DOHH2 (cell line): ENCODE measurements around the gene STK32C.

Experiments used
- H3F3A ChIP-seq: fragments of 200-600 bp; sonication (generic), shearing (Covaris generic); 2 replicates; pipeline ENCODE4 v1.6.0; 2016; ENCODE audit warnings: antibody characterized with exemption, mild to moderate bottlenecking; ENCODE audit not compliant: control insufficient read depth, insufficient read depth
- H3K27ac ChIP-seq: fragments of 200-600 bp; sonication (generic); 2 replicates; pipeline ENCODE4 v1.5.1; 2014; ENCODE audit warnings: low read depth, mild to moderate bottlenecking, low read length, moderate library complexity
- H3K27me3 ChIP-seq: fragments of 200-600 bp; sonication (generic); 2 replicates; pipeline ENCODE4 v1.6.1; 2014; ENCODE audit warnings: mild to moderate bottlenecking, low read length, mixed read lengths; ENCODE audit not compliant: control insufficient read depth
- H3K36me3 ChIP-seq: fragments of 200-600 bp; sonication (generic); 2 replicates; pipeline ENCODE4 v1.6.1; 2014; ENCODE audit warnings: mild to moderate bottlenecking, low read length, moderate library complexity, mixed read lengths; ENCODE audit not compliant: control insufficient read depth
- H3K4me1 ChIP-seq: fragments of 200-600 bp; sonication (generic); 2 replicates; pipeline ENCODE4 v1.6.1; 2014; ENCODE audit warnings: mild to moderate bottlenecking, low read length, mixed read lengths; ENCODE audit not compliant: control insufficient read depth
- H3K4me2 ChIP-seq: fragments of 200-600 bp; sonication (generic); 2 replicates; pipeline ENCODE4 v1.6.0; 2014; ENCODE audit warnings: mild to moderate bottlenecking, low read length, moderate library complexity
- H3K4me3 ChIP-seq: fragments of 200-600 bp; sonication (generic); 2 replicates; pipeline ENCODE4 v1.5.1; 2014; ENCODE audit warnings: mild to moderate bottlenecking, low read length, mixed read lengths
- H3K79me2 ChIP-seq: fragments of 200-600 bp; sonication (generic); 2 replicates; pipeline ENCODE4 v1.6.1; 2014; ENCODE audit warnings: mild to moderate bottlenecking, low read length, mixed read lengths; ENCODE audit not compliant: control insufficient read depth
- H3K9me2 ChIP-seq: fragments of 200-600 bp; sonication (generic); replicated peaks from 2 replicates; pipeline ENCODE4 v1.6.1; 2014; ENCODE audit warnings: mild to moderate bottlenecking, low read length, mixed read lengths; ENCODE audit not compliant: control insufficient read depth
- H3K9me3 ChIP-seq: fragments of 200-600 bp; sonication (generic); 2 replicates; pipeline ENCODE4 v1.6.1; 2014; ENCODE audit warnings: antibody characterized with exemption, low read length, mixed read lengths; ENCODE audit not compliant: control insufficient read depth, insufficient read depth
- H4K20me1 ChIP-seq: fragments of 200-600 bp; sonication (generic); 2 replicates; pipeline ENCODE4 v1.6.0; 2014; ENCODE audit warnings: low read depth, mild to moderate bottlenecking, antibody characterized with exemption, low read length, moderate library complexity; ENCODE audit not compliant: control insufficient read depth, insufficient read depth
- EZH2phosphoT487 ChIP-seq: fragments of 200-600 bp; sonication (generic); IDR thresholded peaks from 2 replicates; pipeline ENCODE4 v1.6.1; 2017; ENCODE audit warnings: borderline replicate concordance, mild to moderate bottlenecking, antibody characterized with exemption, low read length, moderate library complexity, mixed read lengths
- TF ChIP-seq, protein P1 (sequence below): fragments of 200-600 bp; sonication (generic); IDR thresholded peaks from one replicate; pipeline ENCODE4 v1.5.1; 2014; ENCODE audit warnings: antibody characterized with exemption, mild to moderate bottlenecking, low read depth, low read length; ENCODE audit not compliant: poor library complexity, severe bottlenecking

STK32C gene

DNA sequence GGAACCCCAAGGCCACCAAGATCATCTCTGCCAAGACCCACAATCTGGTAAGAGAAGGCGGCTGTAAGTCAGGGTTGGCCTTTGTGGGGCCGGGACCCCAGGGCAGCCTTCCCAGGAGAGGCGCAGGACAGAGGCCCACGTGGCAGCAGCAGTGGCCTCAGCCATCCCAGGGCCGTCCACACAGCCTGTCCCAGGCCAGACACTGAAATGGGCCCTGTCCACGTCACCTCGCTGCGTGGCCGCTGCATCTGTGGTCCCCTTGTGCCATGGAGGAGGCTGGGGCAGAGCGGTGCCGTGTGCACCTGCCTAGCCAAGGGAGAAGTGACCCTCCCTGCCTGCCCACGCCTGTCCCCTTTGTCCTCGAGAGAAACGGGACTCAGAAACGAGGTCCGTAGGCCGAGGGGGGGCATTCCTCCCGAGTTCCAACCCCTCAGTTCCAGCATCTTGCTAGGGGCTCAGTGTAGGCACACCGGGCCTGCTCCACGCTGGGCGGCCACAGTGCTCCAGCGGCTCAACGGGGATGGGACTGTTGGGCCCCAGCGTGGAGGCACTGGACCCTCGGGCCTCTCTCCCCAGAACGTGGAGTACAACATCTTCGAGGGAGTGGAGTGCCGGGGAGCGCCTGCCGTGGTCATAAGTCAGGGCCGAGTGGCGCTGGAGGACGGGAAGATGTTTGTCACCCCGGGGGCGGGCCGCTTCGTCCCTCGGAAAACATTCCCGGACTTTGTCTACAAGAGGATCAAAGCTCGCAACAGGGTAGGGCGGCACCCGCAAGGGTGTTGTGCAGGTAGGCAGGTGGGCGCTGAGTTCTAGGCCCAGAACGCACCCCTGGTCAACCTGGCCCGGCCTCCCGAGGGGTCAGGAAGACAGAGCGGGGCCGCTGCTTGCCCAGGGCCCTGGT, 105.4 kb downstream of the STK32C start:
- Histone ChIP-seq H3K79me2 (no peaks in the 10 kb centered on the region), H3K36me3 (no peaks in the 10 kb centered on the region), H3K27ac (no peak overlapping the region), H3K9me2 (no peaks in the 10 kb centered on the region), H3K9me3 (no peaks in the 10 kb centered on the region), H3F3A (no peaks in the 10 kb centered on the region), H3K27me3 (no peaks in the 10 kb centered on the region), H4K20me1 (no peaks in the 10 kb centered on the region), H3K4me2 (no peak overlapping the region), H3K4me1 (no peaks in the 10 kb centered on the region), H3K4me3 (no peak overlapping the region)
- TF ChIP-seq, protein P1, sequence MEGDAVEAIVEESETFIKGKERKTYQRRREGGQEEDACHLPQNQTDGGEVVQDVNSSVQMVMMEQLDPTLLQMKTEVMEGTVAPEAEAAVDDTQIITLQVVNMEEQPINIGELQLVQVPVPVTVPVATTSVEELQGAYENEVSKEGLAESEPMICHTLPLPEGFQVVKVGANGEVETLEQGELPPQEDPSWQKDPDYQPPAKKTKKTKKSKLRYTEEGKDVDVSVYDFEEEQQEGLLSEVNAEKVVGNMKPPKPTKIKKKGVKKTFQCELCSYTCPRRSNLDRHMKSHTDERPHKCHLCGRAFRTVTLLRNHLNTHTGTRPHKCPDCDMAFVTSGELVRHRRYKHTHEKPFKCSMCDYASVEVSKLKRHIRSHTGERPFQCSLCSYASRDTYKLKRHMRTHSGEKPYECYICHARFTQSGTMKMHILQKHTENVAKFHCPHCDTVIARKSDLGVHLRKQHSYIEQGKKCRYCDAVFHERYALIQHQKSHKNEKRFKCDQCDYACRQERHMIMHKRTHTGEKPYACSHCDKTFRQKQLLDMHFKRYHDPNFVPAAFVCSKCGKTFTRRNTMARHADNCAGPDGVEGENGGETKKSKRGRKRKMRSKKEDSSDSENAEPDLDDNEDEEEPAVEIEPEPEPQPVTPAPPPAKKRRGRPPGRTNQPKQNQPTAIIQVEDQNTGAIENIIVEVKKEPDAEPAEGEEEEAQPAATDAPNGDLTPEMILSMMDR: no peak
- no peak for TF ChIP-seq EZH2phosphoT487

DNA sequence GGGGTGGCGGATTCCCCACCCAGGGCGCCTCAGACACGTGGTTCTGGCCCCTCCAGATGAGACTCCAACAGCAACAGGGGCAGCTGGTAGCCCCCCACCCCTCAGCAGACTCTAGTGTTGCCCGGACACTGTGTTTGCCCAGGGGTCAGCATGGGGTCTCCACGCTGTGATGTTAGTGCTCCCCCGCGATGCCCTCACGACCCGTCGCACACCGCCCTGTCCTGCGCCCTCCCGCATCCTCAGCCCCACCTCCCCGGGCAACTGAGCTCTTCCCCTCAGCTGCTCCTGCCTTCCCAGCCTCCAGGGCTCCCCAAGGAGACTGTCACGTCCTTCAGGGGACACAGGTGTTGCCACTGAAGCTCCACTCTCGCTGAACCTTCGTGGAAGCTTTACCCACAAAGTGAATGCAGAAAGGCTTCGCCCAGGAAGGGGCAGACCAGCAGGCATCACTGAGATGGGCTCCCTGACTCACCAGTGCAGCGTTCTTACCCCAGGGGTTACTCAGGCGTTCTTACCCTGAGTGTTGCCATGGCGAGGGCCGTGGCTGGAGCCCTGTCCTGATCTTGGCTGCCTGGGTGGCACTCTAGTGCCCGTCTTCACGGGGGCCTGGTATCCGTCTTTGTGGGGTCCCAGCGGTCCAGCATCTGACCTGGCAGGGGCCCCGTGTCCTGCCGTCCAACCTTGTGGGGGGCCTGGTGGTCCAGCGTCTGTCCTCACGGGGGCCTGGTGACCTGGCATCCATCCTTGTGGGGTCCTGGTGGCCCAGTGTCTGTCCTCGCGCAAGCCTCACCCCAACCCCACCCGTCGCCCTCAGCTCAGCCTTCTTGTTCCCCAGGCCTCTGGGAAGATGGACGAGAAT, 106.4 kb downstream of the STK32C start:
- no peaks in the 10 kb centered on the region for H3K36me3 ChIP-seq
- TF ChIP-seq, protein P1: no peak
- TF ChIP-seq EZH2phosphoT487: no peak
- H3K4me2 ChIP-seq: no peak overlapping the region

DNA sequence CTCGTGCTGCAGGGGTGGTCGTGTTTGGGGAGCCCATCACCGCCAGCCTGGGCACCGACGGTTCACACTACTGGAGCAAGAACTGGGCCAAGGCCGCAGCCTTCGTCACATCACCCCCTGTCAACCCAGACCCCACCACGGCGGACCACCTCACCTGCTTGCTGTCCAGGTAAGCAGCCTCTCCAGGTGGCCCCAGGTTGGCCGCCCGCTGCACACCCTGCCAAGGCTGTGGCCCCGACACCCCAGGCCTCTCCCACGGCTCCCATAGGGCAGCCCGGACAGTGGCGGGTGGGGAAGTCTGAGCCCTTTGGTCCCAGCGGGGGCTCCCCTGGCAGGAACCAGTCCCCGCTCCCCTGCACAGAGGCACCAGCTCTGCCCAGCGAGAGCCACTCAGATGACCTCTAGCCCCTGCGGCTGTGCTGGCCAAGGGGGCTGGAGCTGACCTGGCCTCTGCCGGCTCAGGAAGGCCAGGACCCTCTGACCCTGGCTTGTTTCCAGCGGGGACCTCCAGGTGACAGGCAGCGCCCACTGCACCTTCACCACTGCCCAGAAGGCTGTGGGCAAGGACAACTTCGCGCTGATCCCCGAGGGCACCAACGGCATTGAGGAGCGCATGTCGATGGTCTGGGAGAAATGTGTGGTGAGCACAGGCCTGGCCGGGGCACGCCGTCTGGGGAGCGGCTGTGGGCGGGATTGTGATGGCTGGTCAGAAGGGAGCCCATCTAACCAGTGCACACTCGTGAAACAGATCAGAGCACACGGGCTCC, 107.2 kb downstream of the STK32C start:
- no peak for TF ChIP-seq EZH2phosphoT487
- TF ChIP-seq, protein P1: no peak
- Histone ChIP-seq H3K36me3 (no peaks in the 10 kb centered on the region), H3K4me3 (no peak overlapping the region), H3K4me2 (no peak overlapping the region), H3K79me2 (no peaks in the 10 kb centered on the region), H3K27me3 (no peaks in the 10 kb centered on the region), H3F3A (no peaks in the 10 kb centered on the region), H4K20me1 (no peaks in the 10 kb centered on the region), H3K27ac (no peak overlapping the region), H3K9me3 (no peaks in the 10 kb centered on the region), H3K4me1 (no peaks in the 10 kb centered on the region), H3K9me2 (no peaks in the 10 kb centered on the region)

More for the DNA sequence above, 106.4 kb downstream of the STK32C start:
- no peaks in the 10 kb centered on the region for H3K27me3 ChIP-seq
- no peaks in the 10 kb centered on the region for H3K4me1 ChIP-seq
- no peaks in the 10 kb centered on the region for H3K79me2 ChIP-seq
- no peaks in the 10 kb centered on the region for H4K20me1 ChIP-seq
- no peak overlapping the region for H3K27ac ChIP-seq
- H3F3A ChIP-seq: no peaks in the 10 kb centered on the region
- no peaks in the 10 kb centered on the region for H3K9me3 ChIP-seq
- H3K4me3 ChIP-seq: no peak overlapping the region
- no peaks in the 10 kb centered on the region for H3K9me2 ChIP-seq
